Left ventricle myocardium inferior (tissue), 1 donor: ENCODE data around the gene PRKCE. TPM values are rescaled to one million over a fixed set of nuclear protein-coding genes. Genes with fewer than 3 reads are reported as not detected.

Experiments
- DNase-seq: peaks from one replicate; pipeline ENCODE4 v3.0.0-alpha.2; 2020
- H3K27ac ChIP-seq: fragments of 200-600 bp; replicated peaks from 2 replicates; pipeline ENCODE4 v1.8.0; 2021
- H3K27me3 ChIP-seq: fragments of 200-600 bp; 2 replicates; pipeline ENCODE4 v1.8.0; 2021; ENCODE audit warnings: low read depth
- H3K36me3 ChIP-seq: fragments of 200-600 bp; 2 replicates; pipeline ENCODE4 v1.8.0; 2021
- H3K4me1 ChIP-seq: fragments of 200-600 bp; 2 replicates; pipeline ENCODE4 v1.8.0; 2021
- H3K4me3 ChIP-seq: fragments of 200-600 bp; 2 replicates; pipeline ENCODE4 v1.8.0; 2021; ENCODE audit warnings: mild to moderate bottlenecking, moderate library complexity
- H3K9me3 ChIP-seq: fragments of 200-600 bp; replicated peaks from 2 replicates; pipeline ENCODE4 v1.8.0; 2021
- CTCF ChIP-seq: fragments of 200-600 bp; IDR thresholded peaks from 2 replicates; pipeline ENCODE4 v1.8.0; 2021; ENCODE audit warnings: antibody characterized with exemption, mild to moderate bottlenecking, borderline replicate concordance
- intact Hi-C: fragments of 100-400 bp; cut with micrococcal nuclease; formaldehyde crosslinking; loops from one replicate; pipeline ENCODE4 v1.11.0; 2022
- total RNA-seq: library from RNA; stranded (reverse); fragmentation: NEBNext Ultra II Directional; extraction: Animal tissue kit (Norgen Biotek cat#: 25700); gene quantifications from one replicate; pipeline ENCODE4 v1.2.1, GENCODE V29; 2021
- donor health status: DM: no; HTN: yes; CAD: no; lungs with severe emphysema.

The PRKCE gene
- total RNA-seq, 1 donor from 2014 or later: 14.7 TPM

- no peak overlapping the region for H3K4me3 ChIP-seq
- H3K27me3 ChIP-seq: no peaks in the 10 kb centered on the region
- intact Hi-C loops: no loop called here
- TF ChIP-seq CTCF: no peak
- H3K4me1 ChIP-seq: peaks cover 40% of the 10 kb centered on the region
- no peak overlapping the region for H3K27ac ChIP-seq
- H3K9me3 ChIP-seq: no peaks in the 10 kb centered on the region
- H3K36me3 ChIP-seq: no peaks in the 10 kb centered on the region
- DNase-seq: no peak
These were observed 74.7 kb downstream of the PRKCE start for GRCh38 chr2:45726188-45726587.

- no peak for TF ChIP-seq CTCF
- intact Hi-C loops: no loop called here
- Histone ChIP-seq H3K36me3 (no peaks in the 10 kb centered on the region), H3K4me1 (peaks cover 34% of the 10 kb centered on the region), H3K9me3 (no peaks in the 10 kb centered on the region), H3K27ac (no peak overlapping the region), H3K4me3 (no peak overlapping the region), H3K27me3 (no peaks in the 10 kb centered on the region)
- no peak for DNase-seq
These were observed 77.0 kb downstream of the PRKCE start for GRCh38 chr2:45728458-45728942.

GRCh38 chr2:45729753-45730512 lies 78.5 kb downstream of the PRKCE start:
- Histone ChIP-seq H3K27me3 (no peaks in the 10 kb centered on the region), H3K4me1 (peaks cover 23% of the 10 kb centered on the region), H3K9me3 (no peaks in the 10 kb centered on the region), H3K27ac (no peak overlapping the region), H3K36me3 (no peaks in the 10 kb centered on the region), H3K4me3 (no peak overlapping the region)
- DNase-seq: no peak
- TF ChIP-seq CTCF: no peak
- intact Hi-C loops: no loop called here

- no peak overlapping the region for H3K4me3 ChIP-seq
- H3K27ac ChIP-seq: no peak overlapping the region
- DNase-seq: no peak
- H3K4me1 ChIP-seq: peaks cover 33% of the 10 kb centered on the region
- intact Hi-C loops: no loop called here
- no peaks in the 10 kb centered on the region for H3K9me3 ChIP-seq
- H3K36me3 ChIP-seq: no peaks in the 10 kb centered on the region
- H3K27me3 ChIP-seq: no peaks in the 10 kb centered on the region
- no peak for TF ChIP-seq CTCF
These were observed 79.7 kb downstream of the PRKCE start for GRCh38 chr2:45731141-45731540.

- no peaks in the 10 kb centered on the region for H3K36me3 ChIP-seq
- TF ChIP-seq CTCF: no peak
- no peaks in the 10 kb centered on the region for H3K9me3 ChIP-seq
- no peaks in the 10 kb centered on the region for H3K27me3 ChIP-seq
- H3K4me1 ChIP-seq: peaks cover 28% of the 10 kb centered on the region
- intact Hi-C loops: no loop called here
- DNase-seq: no peak
- no peak overlapping the region for H3K27ac ChIP-seq
- H3K4me3 ChIP-seq: no peak overlapping the region
These were observed 81.0 kb downstream of the PRKCE start for GRCh38 chr2:45732436-45732835.
